CD4-positive, alpha-beta T cell treated with Interleukin-17A for 4 hours (primary cell): Measurements from ENCODE around the gene TOPORS.
A peak's percentile ranks its signal among the peaks of the same experiment; 100 is the strongest.
"Not testable (repeated sequence)": the region's sequence is repeated elsewhere in the genome, so short reads cannot be mapped to it uniquely, and the experiment has no call there.

ENCODE experiments used
- DNase-seq: peaks from one replicate; pipeline ENCODE4 v3.0.0-alpha.2; 2020; ENCODE audit warnings: mixed read lengths

The TOPORS gene

GRCh38 chr9:32565967-32566366 lies 13.6 kb upstream of the TOPORS start:
- DNase-seq: no peak

- DNase-seq: no peak
Observed at GRCh38 chr9:32558408-32558934, 6.1 kb upstream of the TOPORS start.

- DNase-seq: no peak
Observed at GRCh38 chr9:32554591-32554990, 2.2 kb upstream of the TOPORS start.

GRCh38 chr9:32554107-32554506 lies 1.7 kb upstream of the TOPORS start:
- DNase-seq: no peak

GRCh38 chr9:32551276-32552051 lies 922 bp downstream of the TOPORS start:
- peak; percentile 48 for DNase-seq

- DNase-seq: peak; percentile 96
Observed at GRCh38 chr9:32550562-32551275, 1.7 kb downstream of the TOPORS start.

- DNase-seq: no peak
Observed at GRCh38 chr9:32550150-32550561, 2.2 kb downstream of the TOPORS start.

GRCh38 chr9:32548213-32548612 lies 4.2 kb downstream of the TOPORS start:
- DNase-seq: not testable (repeated sequence)

GRCh38 chr9:32545884-32546283 lies 6.5 kb downstream of the TOPORS start:
- no peak for DNase-seq

GRCh38 chr9:32543047-32543446 lies 9.3 kb downstream of the TOPORS start:
- no peak for DNase-seq

GRCh38 chr9:32533816-32534215 lies 18.6 kb downstream of the TOPORS start:
- DNase-seq: no peak

- no peak for DNase-seq
Observed at GRCh38 chr9:32533336-32533735, 19.1 kb downstream of the TOPORS start.

- no peak for DNase-seq
Observed at GRCh38 chr9:32526707-32527048, 25.7 kb downstream of the TOPORS start.

- peak; percentile 81 for DNase-seq
Observed at GRCh38 chr9:32526041-32526706, 26.2 kb downstream of the TOPORS start, which contains the start of gene RIGI. Gene RIGI, minus strand, starts transcription at chr9:32526196. Its CDS starts 30 bp downstream, at chr9:32526166.

GRCh38 chr9:32525709-32526030 lies 26.7 kb downstream of the TOPORS start:
- DNase-seq: no peak

- DNase-seq: peak; percentile 27
Observed at GRCh38 chr9:32524892-32525708, 27.3 kb downstream of the TOPORS start.

GRCh38 chr9:32524558-32524891 lies 27.9 kb downstream of the TOPORS start:
- not testable (repeated sequence) for DNase-seq

- DNase-seq: no peak
Observed at GRCh38 chr9:32523910-32524309, 28.5 kb downstream of the TOPORS start.

- DNase-seq: no peak
Observed at GRCh38 chr9:32518276-32518675, 34.1 kb downstream of the TOPORS start.

- DNase-seq: no peak
Observed at GRCh38 chr9:32516241-32516640, 36.1 kb downstream of the TOPORS start.

- DNase-seq: no peak
Observed at GRCh38 chr9:32508728-32509127, 43.7 kb downstream of the TOPORS start.

GRCh38 chr9:32503008-32503407 lies 49.4 kb downstream of the TOPORS start:
- DNase-seq: no peak

- DNase-seq: no peak
Observed at GRCh38 chr9:32502464-32502863, 49.9 kb downstream of the TOPORS start.
